Measurements from ENCODE around the gene BIRC3. TPM values are rescaled to one million over a fixed set of nuclear protein-coding genes. Genes with fewer than 3 reads are reported as not detected.

Gene BIRC3
- total and polyA plus RNA-seq, 2 of the 8 experiments (the other 6 are each of a cell fraction or from before 2014, with no cell fraction given), result 0.08 to 0.20 TPM

- TF ChIP-seq, protein P1, sequence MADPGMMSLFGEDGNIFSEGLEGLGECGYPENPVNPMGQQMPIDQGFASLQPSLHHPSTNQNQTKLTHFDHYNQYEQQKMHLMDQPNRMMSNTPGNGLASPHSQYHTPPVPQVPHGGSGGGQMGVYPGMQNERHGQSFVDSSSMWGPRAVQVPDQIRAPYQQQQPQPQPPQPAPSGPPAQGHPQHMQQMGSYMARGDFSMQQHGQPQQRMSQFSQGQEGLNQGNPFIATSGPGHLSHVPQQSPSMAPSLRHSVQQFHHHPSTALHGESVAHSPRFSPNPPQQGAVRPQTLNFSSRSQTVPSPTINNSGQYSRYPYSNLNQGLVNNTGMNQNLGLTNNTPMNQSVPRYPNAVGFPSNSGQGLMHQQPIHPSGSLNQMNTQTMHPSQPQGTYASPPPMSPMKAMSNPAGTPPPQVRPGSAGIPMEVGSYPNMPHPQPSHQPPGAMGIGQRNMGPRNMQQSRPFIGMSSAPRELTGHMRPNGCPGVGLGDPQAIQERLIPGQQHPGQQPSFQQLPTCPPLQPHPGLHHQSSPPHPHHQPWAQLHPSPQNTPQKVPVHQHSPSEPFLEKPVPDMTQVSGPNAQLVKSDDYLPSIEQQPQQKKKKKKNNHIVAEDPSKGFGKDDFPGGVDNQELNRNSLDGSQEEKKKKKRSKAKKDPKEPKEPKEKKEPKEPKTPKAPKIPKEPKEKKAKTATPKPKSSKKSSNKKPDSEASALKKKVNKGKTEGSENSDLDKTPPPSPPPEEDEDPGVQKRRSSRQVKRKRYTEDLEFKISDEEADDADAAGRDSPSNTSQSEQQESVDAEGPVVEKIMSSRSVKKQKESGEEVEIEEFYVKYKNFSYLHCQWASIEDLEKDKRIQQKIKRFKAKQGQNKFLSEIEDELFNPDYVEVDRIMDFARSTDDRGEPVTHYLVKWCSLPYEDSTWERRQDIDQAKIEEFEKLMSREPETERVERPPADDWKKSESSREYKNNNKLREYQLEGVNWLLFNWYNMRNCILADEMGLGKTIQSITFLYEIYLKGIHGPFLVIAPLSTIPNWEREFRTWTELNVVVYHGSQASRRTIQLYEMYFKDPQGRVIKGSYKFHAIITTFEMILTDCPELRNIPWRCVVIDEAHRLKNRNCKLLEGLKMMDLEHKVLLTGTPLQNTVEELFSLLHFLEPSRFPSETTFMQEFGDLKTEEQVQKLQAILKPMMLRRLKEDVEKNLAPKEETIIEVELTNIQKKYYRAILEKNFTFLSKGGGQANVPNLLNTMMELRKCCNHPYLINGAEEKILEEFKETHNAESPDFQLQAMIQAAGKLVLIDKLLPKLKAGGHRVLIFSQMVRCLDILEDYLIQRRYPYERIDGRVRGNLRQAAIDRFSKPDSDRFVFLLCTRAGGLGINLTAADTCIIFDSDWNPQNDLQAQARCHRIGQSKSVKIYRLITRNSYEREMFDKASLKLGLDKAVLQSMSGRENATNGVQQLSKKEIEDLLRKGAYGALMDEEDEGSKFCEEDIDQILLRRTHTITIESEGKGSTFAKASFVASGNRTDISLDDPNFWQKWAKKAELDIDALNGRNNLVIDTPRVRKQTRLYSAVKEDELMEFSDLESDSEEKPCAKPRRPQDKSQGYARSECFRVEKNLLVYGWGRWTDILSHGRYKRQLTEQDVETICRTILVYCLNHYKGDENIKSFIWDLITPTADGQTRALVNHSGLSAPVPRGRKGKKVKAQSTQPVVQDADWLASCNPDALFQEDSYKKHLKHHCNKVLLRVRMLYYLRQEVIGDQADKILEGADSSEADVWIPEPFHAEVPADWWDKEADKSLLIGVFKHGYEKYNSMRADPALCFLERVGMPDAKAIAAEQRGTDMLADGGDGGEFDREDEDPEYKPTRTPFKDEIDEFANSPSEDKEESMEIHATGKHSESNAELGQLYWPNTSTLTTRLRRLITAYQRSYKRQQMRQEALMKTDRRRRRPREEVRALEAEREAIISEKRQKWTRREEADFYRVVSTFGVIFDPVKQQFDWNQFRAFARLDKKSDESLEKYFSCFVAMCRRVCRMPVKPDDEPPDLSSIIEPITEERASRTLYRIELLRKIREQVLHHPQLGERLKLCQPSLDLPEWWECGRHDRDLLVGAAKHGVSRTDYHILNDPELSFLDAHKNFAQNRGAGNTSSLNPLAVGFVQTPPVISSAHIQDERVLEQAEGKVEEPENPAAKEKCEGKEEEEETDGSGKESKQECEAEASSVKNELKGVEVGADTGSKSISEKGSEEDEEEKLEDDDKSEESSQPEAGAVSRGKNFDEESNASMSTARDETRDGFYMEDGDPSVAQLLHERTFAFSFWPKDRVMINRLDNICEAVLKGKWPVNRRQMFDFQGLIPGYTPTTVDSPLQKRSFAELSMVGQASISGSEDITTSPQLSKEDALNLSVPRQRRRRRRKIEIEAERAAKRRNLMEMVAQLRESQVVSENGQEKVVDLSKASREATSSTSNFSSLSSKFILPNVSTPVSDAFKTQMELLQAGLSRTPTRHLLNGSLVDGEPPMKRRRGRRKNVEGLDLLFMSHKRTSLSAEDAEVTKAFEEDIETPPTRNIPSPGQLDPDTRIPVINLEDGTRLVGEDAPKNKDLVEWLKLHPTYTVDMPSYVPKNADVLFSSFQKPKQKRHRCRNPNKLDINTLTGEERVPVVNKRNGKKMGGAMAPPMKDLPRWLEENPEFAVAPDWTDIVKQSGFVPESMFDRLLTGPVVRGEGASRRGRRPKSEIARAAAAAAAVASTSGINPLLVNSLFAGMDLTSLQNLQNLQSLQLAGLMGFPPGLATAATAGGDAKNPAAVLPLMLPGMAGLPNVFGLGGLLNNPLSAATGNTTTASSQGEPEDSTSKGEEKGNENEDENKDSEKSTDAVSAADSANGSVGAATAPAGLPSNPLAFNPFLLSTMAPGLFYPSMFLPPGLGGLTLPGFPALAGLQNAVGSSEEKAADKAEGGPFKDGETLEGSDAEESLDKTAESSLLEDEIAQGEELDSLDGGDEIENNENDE (IDR thresholded peaks at IDR 0.05; ENCODE audit: insufficient replicate concordance, low read length), result no peak
- TF ChIP-seq SUZ12 (IDR thresholded peaks at IDR 0.05; ENCODE audit: low read length) (no peak), SIRT6 (IDR thresholded peaks at IDR 0.05; ENCODE audit: low read length) (no peak), GABPA (IDR thresholded peaks at IDR 0.05; ENCODE audit: borderline replicate concordance, insufficient read depth, low read length) (no peak)
Measured at GRCh38 chr11:102361086-102362031, 44.1 kb downstream of the BIRC3 start (continued).
